Measurements from ENCODE around the gene GLOD5. TPM values are rescaled to one million over a fixed set of nuclear protein-coding genes. Genes with fewer than 3 reads are reported as not detected.

Gene GLOD5
- total and polyA plus RNA-seq, 9 of the 15 experiments (the other 6 are each of a cell fraction or from before 2014, with no cell fraction given) = 0.27 to 4.4 (median 2.2) TPM

DNA sequence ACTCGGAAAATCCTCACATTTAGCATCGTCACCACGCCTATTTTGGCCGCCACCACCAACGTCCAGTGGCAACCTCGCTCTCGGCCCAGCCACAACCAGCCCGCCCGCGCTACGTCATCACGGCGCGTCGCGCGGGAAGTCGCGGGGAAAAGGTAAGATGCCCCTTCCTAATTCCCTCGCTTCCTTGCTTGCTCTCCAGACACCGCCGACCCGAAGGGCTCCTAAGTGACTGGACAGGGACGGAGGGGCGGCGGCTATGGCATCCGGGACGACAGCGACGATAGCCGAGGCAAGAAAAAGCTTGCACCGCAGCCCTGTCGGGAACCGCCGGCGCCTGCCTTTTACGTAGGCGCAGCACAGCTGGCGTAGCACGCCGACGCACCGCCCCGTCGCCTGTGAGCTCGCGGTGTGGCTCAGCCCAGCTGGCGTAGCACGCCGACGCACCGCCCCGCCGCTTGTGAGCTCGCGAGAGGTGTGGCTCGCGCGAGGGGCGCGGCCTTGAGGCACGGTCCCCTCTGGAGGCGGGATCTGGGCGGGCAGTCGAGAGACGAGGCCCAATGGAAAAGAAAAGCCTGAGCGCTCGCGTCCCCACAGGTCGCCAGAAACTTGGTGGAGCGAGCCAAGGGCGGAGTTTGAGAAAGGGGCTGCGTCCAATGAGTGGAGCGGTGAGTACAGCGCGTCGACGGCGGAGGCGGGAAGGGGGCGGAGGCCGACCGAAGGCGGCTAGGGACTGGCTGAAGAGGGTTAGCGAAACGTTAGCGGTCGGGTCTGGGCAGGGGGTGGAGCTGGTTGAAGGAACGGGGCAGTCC lies 39.9 kb downstream of the GLOD5 start, which contains the start of gene HDAC6 (continued):
- TF ChIP-seq, protein P1, sequence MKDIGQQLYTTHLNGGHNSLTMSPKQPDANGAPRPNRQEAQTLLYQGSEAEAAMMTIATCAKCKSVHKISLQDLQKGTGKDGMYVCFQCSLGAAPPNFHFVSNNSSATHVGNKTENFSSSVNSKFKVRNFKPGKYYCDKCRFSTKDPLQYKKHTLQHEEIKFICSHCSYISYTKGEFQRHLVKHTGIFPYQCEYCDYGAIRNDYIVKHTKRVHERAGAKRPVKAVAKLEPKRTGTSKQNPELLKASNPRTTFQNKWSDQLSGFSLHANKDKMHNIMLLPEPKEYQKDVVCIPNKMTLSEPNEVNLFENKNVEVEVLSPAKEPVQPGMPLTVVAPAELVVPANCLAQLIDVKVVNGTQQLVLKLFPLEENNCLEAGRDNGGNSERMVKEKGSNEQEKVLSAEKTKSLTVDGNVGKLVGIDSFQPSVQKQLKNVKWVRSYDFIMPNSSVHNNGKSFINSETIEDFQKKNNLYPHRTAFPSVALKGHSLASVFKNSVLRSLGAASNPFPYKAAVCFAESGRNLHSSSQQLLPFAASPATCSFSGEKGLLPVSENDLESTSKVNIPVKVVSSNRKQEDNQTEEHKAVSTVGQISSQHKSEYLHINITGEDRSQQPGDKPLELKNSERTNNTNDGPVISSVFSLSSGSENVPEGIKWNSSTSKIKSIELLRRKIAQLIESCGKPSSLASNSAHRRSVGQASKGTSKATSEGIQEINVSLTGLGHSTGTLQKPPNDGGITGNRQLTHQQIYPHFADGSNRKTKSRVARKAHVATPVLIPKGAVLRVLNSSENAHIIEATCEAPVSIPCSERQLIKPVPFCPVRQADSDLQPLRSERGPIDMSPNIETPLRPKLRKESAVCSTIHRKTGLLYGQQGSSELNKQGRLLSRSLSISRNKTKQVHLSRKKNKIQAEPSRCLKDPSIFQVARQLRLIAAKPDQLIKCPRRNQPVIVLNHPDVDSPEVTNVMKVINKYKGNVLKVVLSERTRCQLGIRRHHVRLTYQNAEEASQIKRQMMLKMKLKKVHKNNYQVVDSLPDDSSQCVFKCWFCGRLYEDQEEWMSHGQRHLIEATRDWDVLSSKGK (CRISPR knock-in tag; IDR thresholded peaks at IDR 0.05) = no peak
- TF ChIP-seq, protein P2, sequence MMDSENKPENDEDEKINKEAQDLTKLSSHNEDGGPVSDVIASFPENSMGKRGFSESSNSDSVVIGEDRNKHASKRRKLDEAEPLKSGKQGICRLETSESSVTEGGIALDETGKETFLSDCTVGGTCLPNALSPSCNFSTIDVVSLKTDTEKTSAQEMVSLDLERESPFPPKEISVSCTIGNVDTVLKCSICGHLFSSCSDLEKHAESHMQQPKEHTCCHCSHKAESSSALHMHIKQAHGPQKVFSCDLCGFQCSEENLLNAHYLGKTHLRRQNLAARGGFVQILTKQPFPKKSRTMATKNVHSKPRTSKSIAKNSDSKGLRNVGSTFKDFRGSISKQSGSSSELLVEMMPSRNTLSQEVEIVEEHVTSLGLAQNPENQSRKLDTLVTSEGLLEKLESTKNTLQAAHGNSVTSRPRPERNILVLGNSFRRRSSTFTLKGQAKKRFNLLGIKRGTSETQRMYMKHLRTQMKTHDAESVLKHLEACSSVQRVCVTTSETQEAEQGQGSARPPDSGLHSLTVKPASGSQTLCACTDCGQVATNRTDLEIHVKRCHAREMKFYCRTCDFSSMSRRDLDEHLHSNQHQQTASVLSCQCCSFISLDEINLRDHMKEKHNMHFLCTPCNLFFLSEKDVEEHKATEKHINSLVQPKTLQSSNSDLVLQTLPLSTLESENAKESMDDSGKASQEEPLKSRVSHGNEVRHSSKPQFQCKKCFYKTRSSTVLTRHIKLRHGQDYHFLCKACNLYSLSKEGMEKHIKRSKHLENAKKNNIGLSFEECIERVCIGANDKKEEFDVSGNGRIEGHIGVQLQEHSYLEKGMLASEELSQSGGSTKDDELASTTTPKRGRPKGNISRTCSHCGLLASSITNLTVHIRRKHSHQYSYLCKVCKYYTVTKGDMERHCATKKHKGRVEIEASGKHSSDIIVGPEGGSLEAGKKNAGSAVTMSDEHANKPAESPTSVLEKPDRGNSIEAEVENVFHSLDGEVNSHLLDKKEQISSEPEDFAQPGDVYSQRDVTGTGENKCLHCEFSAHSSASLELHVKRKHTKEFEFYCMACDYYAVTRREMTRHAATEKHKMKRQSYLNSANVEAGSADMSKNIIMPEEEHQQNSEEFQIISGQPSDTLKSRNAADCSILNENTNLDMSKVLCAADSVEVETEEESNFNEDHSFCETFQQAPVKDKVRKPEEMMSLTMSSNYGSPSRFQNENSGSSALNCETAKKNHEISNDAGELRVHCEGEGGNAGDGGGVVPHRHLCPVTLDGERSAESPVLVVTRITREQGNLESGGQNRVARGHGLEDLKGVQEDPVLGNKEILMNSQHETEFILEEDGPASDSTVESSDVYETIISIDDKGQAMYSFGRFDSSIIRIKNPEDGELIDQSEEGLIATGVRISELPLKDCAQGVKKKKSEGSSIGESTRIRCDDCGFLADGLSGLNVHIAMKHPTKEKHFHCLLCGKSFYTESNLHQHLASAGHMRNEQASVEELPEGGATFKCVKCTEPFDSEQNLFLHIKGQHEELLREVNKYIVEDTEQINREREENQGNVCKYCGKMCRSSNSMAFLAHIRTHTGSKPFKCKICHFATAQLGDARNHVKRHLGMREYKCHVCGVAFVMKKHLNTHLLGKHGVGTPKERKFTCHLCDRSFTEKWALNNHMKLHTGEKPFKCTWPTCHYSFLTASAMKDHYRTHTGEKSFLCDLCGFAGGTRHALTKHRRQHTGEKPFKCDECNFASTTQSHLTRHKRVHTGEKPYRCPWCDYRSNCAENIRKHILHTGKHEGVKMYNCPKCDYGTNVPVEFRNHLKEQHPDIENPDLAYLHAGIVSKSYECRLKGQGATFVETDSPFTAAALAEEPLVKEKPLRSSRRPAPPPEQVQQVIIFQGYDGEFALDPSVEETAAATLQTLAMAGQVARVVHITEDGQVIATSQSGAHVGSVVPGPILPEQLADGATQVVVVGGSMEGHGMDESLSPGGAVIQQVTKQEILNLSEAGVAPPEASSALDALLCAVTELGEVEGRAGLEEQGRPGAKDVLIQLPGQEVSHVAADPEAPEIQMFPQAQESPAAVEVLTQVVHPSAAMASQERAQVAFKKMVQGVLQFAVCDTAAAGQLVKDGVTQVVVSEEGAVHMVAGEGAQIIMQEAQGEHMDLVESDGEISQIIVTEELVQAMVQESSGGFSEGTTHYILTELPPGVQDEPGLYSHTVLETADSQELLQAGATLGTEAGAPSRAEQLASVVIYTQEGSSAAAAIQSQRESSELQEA (IDR thresholded peaks at IDR 0.05; ENCODE audit: low read depth) = no peak
- TF ChIP-seq MCM3 (IDR thresholded peaks at IDR 0.05) (no peak), U2AF1 (optimal IDR thresholded peaks at IDR 0.05; ENCODE audit: low read depth, low read length) (no peak), ZFP1 (CRISPR knock-in tag; IDR thresholded peaks at IDR 0.05) (no peak), ZBTB17 (CRISPR knock-in tag; IDR thresholded peaks at IDR 0.05) (no peak), HNRNPUL1 (IDR thresholded peaks at IDR 0.05; ENCODE audit: low read length) (no peak), SMARCB1 (IDR thresholded peaks at IDR 0.05; ENCODE audit: insufficient read length, low read depth) (no peak)
- TF ChIP-seq, protein P3, sequence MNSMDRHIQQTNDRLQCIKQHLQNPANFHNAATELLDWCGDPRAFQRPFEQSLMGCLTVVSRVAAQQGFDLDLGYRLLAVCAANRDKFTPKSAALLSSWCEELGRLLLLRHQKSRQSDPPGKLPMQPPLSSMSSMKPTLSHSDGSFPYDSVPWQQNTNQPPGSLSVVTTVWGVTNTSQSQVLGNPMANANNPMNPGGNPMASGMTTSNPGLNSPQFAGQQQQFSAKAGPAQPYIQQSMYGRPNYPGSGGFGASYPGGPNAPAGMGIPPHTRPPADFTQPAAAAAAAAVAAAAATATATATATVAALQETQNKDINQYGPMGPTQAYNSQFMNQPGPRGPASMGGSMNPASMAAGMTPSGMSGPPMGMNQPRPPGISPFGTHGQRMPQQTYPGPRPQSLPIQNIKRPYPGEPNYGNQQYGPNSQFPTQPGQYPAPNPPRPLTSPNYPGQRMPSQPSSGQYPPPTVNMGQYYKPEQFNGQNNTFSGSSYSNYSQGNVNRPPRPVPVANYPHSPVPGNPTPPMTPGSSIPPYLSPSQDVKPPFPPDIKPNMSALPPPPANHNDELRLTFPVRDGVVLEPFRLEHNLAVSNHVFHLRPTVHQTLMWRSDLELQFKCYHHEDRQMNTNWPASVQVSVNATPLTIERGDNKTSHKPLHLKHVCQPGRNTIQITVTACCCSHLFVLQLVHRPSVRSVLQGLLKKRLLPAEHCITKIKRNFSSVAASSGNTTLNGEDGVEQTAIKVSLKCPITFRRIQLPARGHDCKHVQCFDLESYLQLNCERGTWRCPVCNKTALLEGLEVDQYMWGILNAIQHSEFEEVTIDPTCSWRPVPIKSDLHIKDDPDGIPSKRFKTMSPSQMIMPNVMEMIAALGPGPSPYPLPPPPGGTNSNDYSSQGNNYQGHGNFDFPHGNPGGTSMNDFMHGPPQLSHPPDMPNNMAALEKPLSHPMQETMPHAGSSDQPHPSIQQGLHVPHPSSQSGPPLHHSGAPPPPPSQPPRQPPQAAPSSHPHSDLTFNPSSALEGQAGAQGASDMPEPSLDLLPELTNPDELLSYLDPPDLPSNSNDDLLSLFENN (IDR thresholded peaks at IDR 0.05; ENCODE audit: low read depth in 2 of 2, low read length in 2 of 2) = no peak
- TF ChIP-seq, protein P4, sequence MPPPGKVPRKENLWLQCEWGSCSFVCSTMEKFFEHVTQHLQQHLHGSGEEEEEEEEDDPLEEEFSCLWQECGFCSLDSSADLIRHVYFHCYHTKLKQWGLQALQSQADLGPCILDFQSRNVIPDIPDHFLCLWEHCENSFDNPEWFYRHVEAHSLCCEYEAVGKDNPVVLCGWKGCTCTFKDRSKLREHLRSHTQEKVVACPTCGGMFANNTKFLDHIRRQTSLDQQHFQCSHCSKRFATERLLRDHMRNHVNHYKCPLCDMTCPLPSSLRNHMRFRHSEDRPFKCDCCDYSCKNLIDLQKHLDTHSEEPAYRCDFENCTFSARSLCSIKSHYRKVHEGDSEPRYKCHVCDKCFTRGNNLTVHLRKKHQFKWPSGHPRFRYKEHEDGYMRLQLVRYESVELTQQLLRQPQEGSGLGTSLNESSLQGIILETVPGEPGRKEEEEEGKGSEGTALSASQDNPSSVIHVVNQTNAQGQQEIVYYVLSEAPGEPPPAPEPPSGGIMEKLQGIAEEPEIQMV (tag; conservative IDR thresholded peaks at IDR 0.05; ENCODE audit: low read depth) = no peak
